Skeletal muscle tissue (tissue), 4 donors: ENCODE results near the gene FERMT1. TPM values are rescaled to one million over a fixed set of nuclear protein-coding genes. Genes with fewer than 3 reads are reported as not detected.

Source experiments
- H3K27ac ChIP-seq: one replicate; pipeline ENCODE4 v1.7.0; 2013; ENCODE audit warnings: mild to moderate bottlenecking, low read depth, low read length, inconsistent platforms
- H3K27me3 ChIP-seq, 3 donors: one replicate each; pipeline ENCODE4 v1.7.0; 2013; ENCODE audit warnings: low read length in 3 of 3; ENCODE audit not compliant: control insufficient read depth in 3 of 3, insufficient read depth in 3 of 3
- H3K36me3 ChIP-seq, 3 donors: one replicate each; pipeline ENCODE4 v1.7.0; 2013; ENCODE audit warnings: low read length in 3 of 3; ENCODE audit not compliant: control insufficient read depth in 3 of 3, insufficient read depth in 3 of 3
- H3K4me1 ChIP-seq, 3 donors: one replicate each; pipeline ENCODE4 v1.7.0; 2013; ENCODE audit warnings: low read length in 3 of 3, mild to moderate bottlenecking in 3 of 3; ENCODE audit not compliant: control insufficient read depth in 3 of 3, insufficient read depth in 3 of 3
- H3K4me3 ChIP-seq, 3 donors: one replicate each; pipeline ENCODE4 v1.7.0; 2013; ENCODE audit warnings: low read length in 3 of 3
- H3K9ac ChIP-seq, 3 donors: one replicate each; pipeline ENCODE4 v1.7.0; 2013; ENCODE audit warnings: low read length in 3 of 3, mild to moderate bottlenecking in 3 of 3, moderate library complexity in 2 of 3, low read depth in 1 of 3
- H3K9me3 ChIP-seq, 3 donors: one replicate each; pipeline ENCODE4 v1.7.0; 2013; ENCODE audit warnings: low read length in 3 of 3; ENCODE audit not compliant: control insufficient read depth in 3 of 3
- total RNA-seq: library from RNA; depleted of rRNA; stranded (reverse); fragments of >200 nt; gene quantifications from one replicate; pipeline ENCODE4 v1.2.3, GENCODE V29; 2014
- donor health status: Osteomylitis.

Gene FERMT1
- total RNA-seq, 1 donor from 2014 or later, result not detected

DNA sequence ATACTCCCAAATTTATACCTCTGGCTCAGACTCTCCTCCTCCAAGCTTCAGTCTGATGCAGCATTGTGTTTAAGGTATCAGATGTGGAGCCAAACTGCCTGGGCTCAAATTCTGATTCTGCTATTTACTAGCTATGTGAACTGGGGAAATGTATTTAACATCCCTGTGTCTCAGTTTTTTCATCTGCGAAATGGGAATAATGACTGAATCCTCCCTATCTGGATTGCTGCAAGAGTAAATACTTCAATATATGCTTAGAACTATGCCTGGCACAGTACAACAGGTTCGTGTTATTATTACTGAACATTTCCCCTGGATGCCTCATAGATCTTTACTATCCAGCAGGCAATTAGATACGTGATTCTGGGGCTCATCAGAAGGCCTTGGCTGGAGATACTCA lies 74.4 kb downstream of the FERMT1 start:
- no peak overlapping the region for H3K9ac ChIP-seq
- H3K27ac ChIP-seq, result no peak overlapping the region

DNA sequence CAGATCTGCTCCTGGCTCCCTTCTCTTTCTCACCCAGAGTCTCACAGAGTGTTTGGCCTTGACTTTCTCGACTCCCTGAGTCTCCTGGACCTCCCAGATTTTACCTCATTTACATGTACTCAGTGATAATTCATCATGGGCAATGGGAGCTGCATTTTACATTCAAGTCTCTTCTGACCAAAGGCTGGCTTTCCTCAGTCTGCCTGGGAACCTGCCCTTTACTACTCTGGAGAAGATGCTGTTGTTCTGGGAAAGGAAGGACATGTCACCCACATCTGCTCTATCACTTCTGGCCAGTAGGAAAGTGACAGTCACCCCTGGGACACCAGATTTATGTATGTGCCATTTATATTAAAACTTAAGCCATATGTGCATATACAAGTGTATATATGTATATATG lies 76.4 kb downstream of the FERMT1 start:
- Histone ChIP-seq H3K9ac (no peak overlapping the region), H3K36me3 (peaks cover 6 to 10% (median 7%) of the 10 kb centered on the region in 3 donors), H3K4me1 (no peaks in the 10 kb centered on the region), H3K27me3 (peaks cover 6 to 12% (median 7%) of the 10 kb centered on the region in 3 donors), H3K9me3 (no peaks in the 10 kb centered on the region), H3K4me3 (no peak overlapping the region), H3K27ac (no peak overlapping the region)

More for the DNA sequence above, 74.4 kb downstream of the FERMT1 start:
- peaks cover 8 to 14% (median 9%) of the 10 kb centered on the region in 3 donors for H3K4me1 ChIP-seq
- no peaks in the 10 kb centered on the region for H3K9me3 ChIP-seq
- H3K27me3 ChIP-seq, result peaks cover 12 to 31% (median 23%) of the 10 kb centered on the region in 3 donors
- H3K36me3 ChIP-seq, result peaks cover 0 to 2% (median 0%) of the 10 kb centered on the region in 3 donors
- H3K4me3 ChIP-seq, result no peak overlapping the region

DNA sequence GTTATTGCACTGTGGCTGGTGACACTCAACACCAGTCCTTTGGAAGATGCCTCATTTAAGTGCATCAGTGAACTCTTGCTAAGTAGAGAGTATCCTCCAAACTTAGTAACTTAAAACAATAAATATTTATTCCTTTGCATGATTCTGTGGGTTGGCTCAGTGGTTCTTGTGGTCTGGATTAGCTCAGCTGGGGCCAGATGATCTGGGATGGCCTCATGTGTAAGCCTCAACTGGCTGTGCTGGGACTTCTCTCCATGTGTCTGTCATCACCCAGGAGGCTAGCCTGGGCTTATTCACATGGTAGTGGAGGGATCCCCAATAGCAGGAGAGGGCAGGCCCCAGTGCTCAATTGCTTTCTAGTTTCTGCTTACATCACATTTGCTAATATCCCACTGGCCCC lies 77.3 kb downstream of the FERMT1 start:
- no peaks in the 10 kb centered on the region for H3K4me1 ChIP-seq
- H3K4me3 ChIP-seq, result no peak overlapping the region
- no peaks in the 10 kb centered on the region for H3K9me3 ChIP-seq
- H3K27ac ChIP-seq, result no peak overlapping the region
- peaks cover 0 to 3% (median under 1%) of the 10 kb centered on the region in 3 donors for H3K27me3 ChIP-seq
- H3K9ac ChIP-seq, result no peak overlapping the region
- peaks cover 13 to 19% (median 13%) of the 10 kb centered on the region in 3 donors for H3K36me3 ChIP-seq

DNA sequence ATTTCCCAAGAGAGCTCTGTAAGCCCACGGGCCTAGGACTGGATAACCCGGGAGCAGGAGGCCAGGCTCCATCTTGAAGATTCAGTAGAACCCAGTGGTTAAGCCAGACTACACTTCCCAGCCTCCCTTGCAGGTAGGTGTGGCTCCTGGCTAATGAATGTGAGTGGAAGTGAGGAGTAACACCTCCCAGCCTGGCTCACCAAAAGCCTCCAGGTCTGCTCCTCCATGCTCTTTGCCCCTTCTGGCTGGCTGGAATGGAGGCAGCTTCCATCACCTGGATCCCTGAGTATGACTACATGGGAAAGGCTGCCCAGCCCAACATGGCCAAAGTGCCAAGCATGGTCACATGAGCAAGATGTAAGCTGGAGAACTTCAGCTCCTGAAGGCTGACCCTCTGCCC lies 78.7 kb downstream of the FERMT1 start:
- no peaks in the 10 kb centered on the region for H3K4me1 ChIP-seq
- no peaks in the 10 kb centered on the region for H3K27me3 ChIP-seq

DNA sequence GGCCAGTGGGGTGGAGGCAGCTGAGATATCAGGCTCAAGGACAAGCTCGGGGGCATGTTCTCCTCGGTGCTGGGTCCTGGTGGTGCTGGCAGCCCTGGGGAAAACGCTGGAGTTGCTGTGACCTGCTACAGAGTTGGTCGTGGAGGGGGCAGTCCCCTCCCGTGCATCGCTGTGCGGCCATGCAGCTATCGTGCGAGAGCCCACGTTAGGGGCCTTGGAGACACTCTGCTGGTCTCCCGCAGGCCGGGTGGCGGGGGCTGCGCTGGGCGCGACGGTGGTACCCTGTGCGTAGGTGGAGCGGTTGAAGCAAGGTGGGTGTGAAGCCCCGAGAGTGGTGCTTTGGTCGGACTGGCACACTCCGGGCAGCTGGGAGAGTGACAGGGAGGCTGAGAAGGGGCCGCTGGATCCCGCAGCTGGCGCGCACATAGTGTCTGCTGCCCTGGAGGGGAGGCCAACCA lies 81.0 kb downstream of the FERMT1 start:
- H3K4me3 ChIP-seq, result no peak overlapping the region
- no peaks in the 10 kb centered on the region for H3K9me3 ChIP-seq
- H3K4me1 ChIP-seq, result no peaks in the 10 kb centered on the region
- no peaks in the 10 kb centered on the region for H3K27me3 ChIP-seq
- no peak overlapping the region for H3K27ac ChIP-seq
- H3K9ac ChIP-seq, result no peak overlapping the region
- peaks cover 25 to 49% (median 32%) of the 10 kb centered on the region in 3 donors for H3K36me3 ChIP-seq

More for the DNA sequence above, 78.7 kb downstream of the FERMT1 start:
- H3K36me3 ChIP-seq, result peaks cover 16 to 28% (median 18%) of the 10 kb centered on the region in 3 donors
- H3K4me3 ChIP-seq, result no peak overlapping the region
- H3K27ac ChIP-seq, result no peak overlapping the region
- no peak overlapping the region for H3K9ac ChIP-seq
- no peaks in the 10 kb centered on the region for H3K9me3 ChIP-seq

DNA sequence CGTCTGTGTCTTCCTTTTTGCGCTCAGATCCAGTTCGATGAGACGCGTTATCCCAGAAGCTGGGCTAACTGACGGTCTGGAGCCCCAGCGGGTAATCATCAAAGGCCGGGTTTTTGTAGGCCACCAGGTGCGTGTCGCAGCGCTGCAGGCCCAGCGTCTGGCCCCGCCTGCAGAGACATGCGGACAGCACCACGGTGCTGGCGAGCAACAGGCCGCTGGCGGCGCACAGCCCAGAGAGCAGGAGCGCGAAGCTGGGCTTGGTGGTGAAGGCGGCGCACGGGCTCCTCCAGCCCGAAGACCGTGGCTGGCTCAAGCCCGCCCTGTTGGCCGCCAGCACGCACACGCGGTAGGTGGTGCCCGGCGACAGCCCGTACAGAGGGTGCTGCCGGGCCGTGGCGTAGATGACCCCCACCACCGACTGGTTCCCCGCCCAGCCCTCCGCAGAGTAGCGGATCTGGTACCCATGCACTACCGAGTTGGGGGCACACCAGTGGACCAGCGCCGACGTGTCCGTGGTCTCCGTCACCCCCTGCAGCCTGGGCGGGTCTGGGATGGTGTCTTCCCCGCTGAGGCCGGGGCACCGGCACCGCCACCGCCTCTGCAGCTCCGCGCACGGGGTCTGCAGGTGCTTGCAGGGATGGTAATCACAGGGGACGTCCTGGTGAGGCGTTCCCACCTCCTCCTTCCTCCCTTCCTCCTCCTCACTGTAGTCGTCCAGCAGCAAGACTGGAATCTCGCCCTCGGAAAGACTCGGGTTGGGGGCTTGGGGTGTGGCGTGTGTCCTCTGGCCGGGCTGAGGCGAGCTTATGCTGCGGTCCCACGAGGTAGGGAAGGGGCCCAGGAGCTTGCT lies 81.6 kb downstream of the FERMT1 start:
- Histone ChIP-seq H3K27ac (no peak overlapping the region), H3K27me3 (no peaks in the 10 kb centered on the region), H3K36me3 (peaks cover 29 to 54% (median 37%) of the 10 kb centered on the region in 3 donors), H3K4me1 (no peaks in the 10 kb centered on the region), H3K9ac (no peak overlapping the region), H3K4me3 (no peak overlapping the region), H3K9me3 (no peaks in the 10 kb centered on the region)

DNA sequence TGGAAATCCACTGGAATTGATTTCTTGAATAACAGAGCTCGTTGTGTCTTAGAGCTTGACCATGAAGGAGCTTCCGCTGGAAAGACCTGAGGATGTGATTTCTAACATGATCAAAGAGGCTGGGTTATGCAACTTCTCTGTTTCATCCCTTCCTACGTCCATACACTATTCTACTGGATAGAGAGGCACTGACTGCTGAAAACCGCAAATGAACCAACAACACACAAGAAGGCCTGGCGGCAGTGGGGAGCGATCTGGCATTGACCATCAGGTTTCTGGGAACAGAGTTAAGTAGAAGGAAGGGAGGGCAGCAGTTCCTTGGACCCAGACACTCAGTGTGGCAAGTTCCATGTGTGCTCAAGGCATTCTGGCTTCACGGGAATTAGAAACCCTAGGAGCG lies 82.3 kb downstream of the FERMT1 start:
- no peak overlapping the region for H3K4me3 ChIP-seq
- no peaks in the 10 kb centered on the region for H3K4me1 ChIP-seq
- H3K27me3 ChIP-seq, result no peaks in the 10 kb centered on the region
- H3K9ac ChIP-seq, result no peak overlapping the region
- H3K27ac ChIP-seq, result no peak overlapping the region
- H3K9me3 ChIP-seq, result no peaks in the 10 kb centered on the region
- peaks cover 30 to 54% (median 38%) of the 10 kb centered on the region in 3 donors for H3K36me3 ChIP-seq

DNA sequence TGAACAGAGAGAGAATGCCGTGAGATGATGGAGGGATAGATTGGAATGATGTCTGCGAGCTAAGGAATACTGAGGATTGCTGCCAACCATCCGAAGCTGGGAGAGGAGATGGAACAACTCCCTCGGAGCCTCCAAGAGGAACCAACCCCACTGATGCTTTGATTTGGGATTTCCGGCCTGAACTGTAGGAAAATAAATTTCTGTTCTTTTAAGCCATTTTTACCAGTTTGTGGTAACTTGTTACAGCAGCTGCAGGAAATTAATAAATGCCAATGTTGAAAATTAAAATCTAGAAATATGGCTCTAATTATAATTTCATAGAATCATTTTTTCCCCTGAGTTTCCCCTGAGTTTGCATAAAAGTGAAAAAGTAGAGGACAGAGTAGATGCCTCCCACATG lies 83.1 kb downstream of the FERMT1 start:
- peaks cover 2 to 3% (median 2%) of the 10 kb centered on the region in 3 donors for H3K4me1 ChIP-seq
- no peak overlapping the region for H3K27ac ChIP-seq
- no peak overlapping the region for H3K9ac ChIP-seq
- H3K36me3 ChIP-seq, result peaks cover 30 to 54% (median 38%) of the 10 kb centered on the region in 3 donors
- H3K4me3 ChIP-seq, result no peak overlapping the region
- no peaks in the 10 kb centered on the region for H3K9me3 ChIP-seq
- H3K27me3 ChIP-seq, result no peaks in the 10 kb centered on the region

DNA sequence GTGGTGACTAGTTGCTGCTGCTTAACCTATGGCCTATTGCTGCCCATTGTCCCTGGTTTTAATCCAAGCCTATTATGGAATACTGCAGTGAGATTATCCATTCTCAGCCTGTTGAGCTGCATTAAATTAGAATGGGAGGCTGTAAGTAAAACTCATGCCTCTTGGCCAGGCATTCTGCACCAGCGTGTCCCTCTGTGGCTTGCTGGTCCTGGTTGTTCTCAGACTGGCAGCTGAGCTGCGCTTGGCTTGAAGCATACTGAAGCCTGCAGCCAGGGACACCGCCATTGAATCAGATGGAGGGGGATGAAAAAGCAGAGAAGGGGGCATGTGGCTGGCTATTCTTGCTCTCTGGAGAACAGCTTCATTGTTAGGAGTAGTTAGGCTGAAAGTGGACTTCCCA lies 84.6 kb downstream of the FERMT1 start:
- Histone ChIP-seq H3K4me1 (peaks cover 9 to 17% (median 10%) of the 10 kb centered on the region in 3 donors), H3K27me3 (no peaks in the 10 kb centered on the region), H3K9me3 (no peaks in the 10 kb centered on the region), H3K36me3 (peaks cover 30 to 59% (median 40%) of the 10 kb centered on the region in 3 donors), H3K9ac (no peak overlapping the region), H3K4me3 (no peak overlapping the region), H3K27ac (no peak overlapping the region)

DNA sequence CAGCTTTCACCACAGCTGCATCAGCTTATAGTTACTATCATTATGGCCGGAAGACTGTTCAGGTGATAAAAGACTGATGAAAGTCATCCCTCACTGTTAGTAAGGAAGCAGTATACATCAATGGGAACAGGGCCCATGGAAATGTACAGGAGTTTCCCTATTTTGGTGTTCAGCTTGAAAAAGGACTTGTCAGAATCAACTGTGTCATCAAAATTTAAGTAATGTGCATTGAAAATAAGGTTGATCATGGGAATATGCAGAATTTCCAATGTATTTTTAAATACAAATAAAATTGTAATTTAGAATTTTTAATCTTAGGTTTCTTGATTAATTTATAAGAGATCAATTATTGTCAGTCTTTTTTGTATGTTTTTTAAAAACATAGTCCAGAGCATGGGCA lies 85.7 kb downstream of the FERMT1 start:
- H3K9ac ChIP-seq, result no peak overlapping the region
- peaks cover 27 to 56% (median 40%) of the 10 kb centered on the region in 3 donors for H3K36me3 ChIP-seq
- H3K4me3 ChIP-seq, result no peak overlapping the region
- no peaks in the 10 kb centered on the region for H3K9me3 ChIP-seq
- no peak overlapping the region for H3K27ac ChIP-seq
- H3K27me3 ChIP-seq, result no peaks in the 10 kb centered on the region
- H3K4me1 ChIP-seq, result peaks cover 9 to 17% (median 10%) of the 10 kb centered on the region in 3 donors
